ENCODE data around the gene AMER2. TPM values are rescaled to one million over a fixed set of nuclear protein-coding genes. Genes with fewer than 3 reads are reported as not detected.
"Not testable (repeated sequence)": the region's sequence is repeated elsewhere in the genome, so short reads cannot be mapped to it uniquely, and the experiment has no call there.

Gene AMER2
- polyA plus RNA-seq, 1 experiment: not detected

GRCh38 chr13:25166306-25166705, 5.8 kb downstream of the AMER2 start:
- DNase-seq (ENCODE audit: low read depth, low spot score): no peak
- Histone ChIP-seq H3K27ac (ENCODE audit: low read depth, low read length) (no peak overlapping the region), H3K27me3 (ENCODE audit: control insufficient read depth, insufficient read depth, low read length) (peaks cover 14% of the 10 kb centered on the region), H3K9me3 (ENCODE audit: control insufficient read depth, insufficient read depth, low read length) (peaks cover 7% of the 10 kb centered on the region; the same call in 1 of the 2 replicates), H3K4me3 (ENCODE audit: low read depth, low read length) (no peak overlapping the region)
- CTCF ChIA-PET: no interaction called here
- POLR2A ChIA-PET: no interaction called here
- TF ChIP-seq CTCF (IDR thresholded peaks at IDR 0.05; ENCODE audit: low read depth, low read length): no peak

GRCh38 chr13:25165663-25166062, 6.4 kb downstream of the AMER2 start:
- Histone ChIP-seq H3K27ac (ENCODE audit: low read depth, low read length) (no peak overlapping the region), H3K27me3 (ENCODE audit: control insufficient read depth, insufficient read depth, low read length) (peaks cover 12% of the 10 kb centered on the region), H3K9me3 (ENCODE audit: control insufficient read depth, insufficient read depth, low read length) (peaks cover 7% of the 10 kb centered on the region; the same call in 1 of the 2 replicates), H3K4me3 (ENCODE audit: low read depth, low read length) (no peak overlapping the region)
- DNase-seq (ENCODE audit: low read depth, low spot score): no peak
- CTCF ChIA-PET: no interaction called here
- TF ChIP-seq CTCF (IDR thresholded peaks at IDR 0.05; ENCODE audit: low read depth, low read length): no peak
- POLR2A ChIA-PET: no interaction called here

- H3K9me3 ChIP-seq (ENCODE audit: control insufficient read depth, insufficient read depth, low read length); POLR2A ChIA-PET; H3K4me3 ChIP-seq (ENCODE audit: low read depth, low read length); DNase-seq (ENCODE audit: low read depth, low spot score); H3K27ac ChIP-seq (ENCODE audit: low read depth, low read length); CTCF ChIA-PET; H3K27me3 ChIP-seq (ENCODE audit: control insufficient read depth, insufficient read depth, low read length): not testable (repeated sequence)
Measured at GRCh38 chr13:25165163-25165562, 6.9 kb downstream of the AMER2 start.

DNA sequence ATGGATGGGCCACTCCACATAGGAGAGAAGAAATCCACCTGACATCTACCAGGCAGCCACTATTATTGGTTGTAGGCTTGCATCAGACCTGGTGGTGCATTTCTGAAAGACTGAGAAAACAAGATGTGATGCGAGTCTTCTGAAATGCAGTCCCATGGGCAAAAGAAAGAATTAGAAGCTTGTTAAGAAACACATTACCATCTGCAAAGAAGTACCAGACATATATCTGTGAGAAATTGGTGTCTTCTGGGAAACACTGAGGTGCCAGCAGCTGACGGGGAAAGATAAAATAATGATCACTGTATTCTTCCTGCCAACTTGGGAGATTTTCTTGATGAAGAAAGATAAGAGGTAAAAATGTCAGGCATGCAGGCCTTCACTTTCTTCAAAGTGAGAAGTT, 14.4 kb downstream of the AMER2 start:
- peaks cover 1% of the 10 kb centered on the region for H3K27me3 ChIP-seq (ENCODE audit: control insufficient read depth, insufficient read depth, low read length)
- H3K4me3 ChIP-seq (ENCODE audit: low read depth, low read length): no peak overlapping the region
- no peak overlapping the region for H3K27ac ChIP-seq (ENCODE audit: low read depth, low read length)
- CTCF ChIA-PET: no interaction called here
- H3K9me3 ChIP-seq (ENCODE audit: control insufficient read depth, insufficient read depth, low read length): no peaks in the 10 kb centered on the region
- POLR2A ChIA-PET: no interaction called here
- TF ChIP-seq CTCF (IDR thresholded peaks at IDR 0.05; ENCODE audit: low read depth, low read length): no peak
- DNase-seq (ENCODE audit: low read depth, low spot score): no peak

GRCh38 chr13:25153736-25154135, 18.4 kb downstream of the AMER2 start:
- H3K27me3 ChIP-seq (ENCODE audit: control insufficient read depth, insufficient read depth, low read length): peaks cover 2% of the 10 kb centered on the region
- H3K4me3 ChIP-seq (ENCODE audit: low read depth, low read length): no peak overlapping the region
- ChIA-PET POLR2A (no interaction called here), CTCF (no interaction called here)
- H3K9me3 ChIP-seq (ENCODE audit: control insufficient read depth, insufficient read depth, low read length): no peaks in the 10 kb centered on the region
- no peak overlapping the region for H3K27ac ChIP-seq (ENCODE audit: low read depth, low read length)
- no peak for DNase-seq (ENCODE audit: low read depth, low spot score)
- TF ChIP-seq CTCF (IDR thresholded peaks at IDR 0.05; ENCODE audit: low read depth, low read length): no peak

- no peak overlapping the region for H3K4me3 ChIP-seq (ENCODE audit: low read depth, low read length)
- TF ChIP-seq CTCF (IDR thresholded peaks at IDR 0.05; ENCODE audit: low read depth, low read length): no peak
- H3K27me3 ChIP-seq (ENCODE audit: control insufficient read depth, insufficient read depth, low read length): peaks cover 2% of the 10 kb centered on the region
- H3K9me3 ChIP-seq (ENCODE audit: control insufficient read depth, insufficient read depth, low read length): no peaks in the 10 kb centered on the region
- H3K27ac ChIP-seq (ENCODE audit: low read depth, low read length): no peak overlapping the region
- POLR2A ChIA-PET: no interaction called here
- CTCF ChIA-PET: no interaction called here
- no peak for DNase-seq (ENCODE audit: low read depth, low spot score)
Measured at GRCh38 chr13:25151626-25152195, 20.4 kb downstream of the AMER2 start.
